Fibroblast of pulmonary artery (primary cell): ENCODE measurements around the gene GIGYF1.

ENCODE experiments used
- DNase-seq: peaks from one replicate; pipeline ENCODE4 v3.0.0-alpha.2; 2010; ENCODE audit warnings: low read depth
- H3K4me3 ChIP-seq: replicated peaks from 2 replicates; pipeline ENCODE4 v1.5.1; 2011; ENCODE audit warnings: low read depth, mild to moderate bottlenecking, control low read depth, low read length, moderate library complexity
- TF ChIP-seq, protein P1 (sequence below): IDR thresholded peaks from 2 replicates; pipeline ENCODE4 v1.5.1; 2011; ENCODE audit warnings: mild to moderate bottlenecking, control low read depth, low read length, inconsistent platforms; ENCODE audit errors: missing control alignments

GIGYF1 gene

DNA sequence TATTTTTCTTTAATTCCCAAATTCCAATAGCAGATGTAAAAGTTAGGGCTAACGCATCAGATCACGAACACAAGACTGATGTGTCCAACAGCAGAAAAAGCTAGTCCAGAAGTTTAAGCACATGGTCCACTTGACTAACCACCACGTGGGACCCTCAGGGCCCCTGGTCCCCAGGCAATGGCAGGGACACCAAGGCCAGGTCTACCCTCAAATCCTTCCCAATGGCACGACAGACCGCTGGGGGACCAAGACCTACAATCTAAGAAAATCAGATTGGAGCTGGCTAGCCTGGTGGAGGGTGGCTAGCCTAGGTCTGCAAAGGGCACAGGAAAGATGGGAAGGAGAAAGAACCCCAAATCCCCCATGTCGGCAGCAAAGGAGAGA lies 1.5 kb downstream of the GIGYF1 start:
- DNase-seq, result no peak
- peak overlapping the region; percentile 79 for H3K4me3 ChIP-seq
- TF ChIP-seq, protein P1, sequence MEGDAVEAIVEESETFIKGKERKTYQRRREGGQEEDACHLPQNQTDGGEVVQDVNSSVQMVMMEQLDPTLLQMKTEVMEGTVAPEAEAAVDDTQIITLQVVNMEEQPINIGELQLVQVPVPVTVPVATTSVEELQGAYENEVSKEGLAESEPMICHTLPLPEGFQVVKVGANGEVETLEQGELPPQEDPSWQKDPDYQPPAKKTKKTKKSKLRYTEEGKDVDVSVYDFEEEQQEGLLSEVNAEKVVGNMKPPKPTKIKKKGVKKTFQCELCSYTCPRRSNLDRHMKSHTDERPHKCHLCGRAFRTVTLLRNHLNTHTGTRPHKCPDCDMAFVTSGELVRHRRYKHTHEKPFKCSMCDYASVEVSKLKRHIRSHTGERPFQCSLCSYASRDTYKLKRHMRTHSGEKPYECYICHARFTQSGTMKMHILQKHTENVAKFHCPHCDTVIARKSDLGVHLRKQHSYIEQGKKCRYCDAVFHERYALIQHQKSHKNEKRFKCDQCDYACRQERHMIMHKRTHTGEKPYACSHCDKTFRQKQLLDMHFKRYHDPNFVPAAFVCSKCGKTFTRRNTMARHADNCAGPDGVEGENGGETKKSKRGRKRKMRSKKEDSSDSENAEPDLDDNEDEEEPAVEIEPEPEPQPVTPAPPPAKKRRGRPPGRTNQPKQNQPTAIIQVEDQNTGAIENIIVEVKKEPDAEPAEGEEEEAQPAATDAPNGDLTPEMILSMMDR, result no peak

DNA sequence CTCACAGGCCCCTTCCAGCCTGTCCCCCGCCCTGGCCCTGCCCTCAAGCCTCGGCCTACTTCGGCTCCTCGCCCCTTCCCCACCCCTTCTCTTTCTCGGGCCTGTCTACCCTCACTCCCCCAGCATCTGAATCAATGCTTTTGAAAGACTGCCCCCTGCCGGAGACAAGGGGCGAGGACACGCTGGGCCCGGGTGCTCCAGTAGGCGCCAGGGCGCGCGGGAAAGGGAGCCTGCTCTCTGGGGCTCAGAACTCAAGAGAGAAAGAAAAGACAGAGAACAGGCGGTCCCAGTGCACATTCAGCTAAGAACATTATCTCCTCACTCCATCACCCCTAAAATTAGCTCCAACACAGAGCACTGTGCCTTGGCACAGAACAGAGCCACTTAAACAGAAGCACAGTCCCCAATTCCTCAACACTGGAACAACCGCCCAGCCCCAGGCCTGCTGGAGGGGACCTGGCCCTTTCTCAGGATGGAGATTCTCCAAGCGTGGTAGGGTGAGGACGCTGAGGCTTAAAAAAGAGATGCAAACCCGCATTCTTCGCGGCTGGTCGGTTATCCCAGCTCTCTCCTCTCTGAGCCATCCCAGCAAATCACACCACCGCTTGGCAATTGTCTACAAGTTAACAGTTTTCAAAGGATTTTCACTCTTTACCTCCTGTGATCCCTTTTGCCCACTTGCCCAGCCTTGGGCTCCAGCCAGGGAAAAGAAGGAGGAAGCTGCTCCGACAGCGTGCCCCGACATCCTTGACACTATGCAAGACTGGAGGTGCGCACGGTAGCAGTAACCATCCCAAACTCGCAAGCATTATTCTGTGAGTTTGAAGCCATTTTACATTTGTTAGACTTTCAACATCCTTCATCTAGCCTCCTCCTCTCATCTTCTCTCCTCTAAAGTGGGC lies 2.1 kb downstream of the GIGYF1 start:
- TF ChIP-seq, protein P1, result peak; percentile 82
- H3K4me3 ChIP-seq, result peak overlapping the region; percentile 79
- DNase-seq, result peak; percentile 73

DNA sequence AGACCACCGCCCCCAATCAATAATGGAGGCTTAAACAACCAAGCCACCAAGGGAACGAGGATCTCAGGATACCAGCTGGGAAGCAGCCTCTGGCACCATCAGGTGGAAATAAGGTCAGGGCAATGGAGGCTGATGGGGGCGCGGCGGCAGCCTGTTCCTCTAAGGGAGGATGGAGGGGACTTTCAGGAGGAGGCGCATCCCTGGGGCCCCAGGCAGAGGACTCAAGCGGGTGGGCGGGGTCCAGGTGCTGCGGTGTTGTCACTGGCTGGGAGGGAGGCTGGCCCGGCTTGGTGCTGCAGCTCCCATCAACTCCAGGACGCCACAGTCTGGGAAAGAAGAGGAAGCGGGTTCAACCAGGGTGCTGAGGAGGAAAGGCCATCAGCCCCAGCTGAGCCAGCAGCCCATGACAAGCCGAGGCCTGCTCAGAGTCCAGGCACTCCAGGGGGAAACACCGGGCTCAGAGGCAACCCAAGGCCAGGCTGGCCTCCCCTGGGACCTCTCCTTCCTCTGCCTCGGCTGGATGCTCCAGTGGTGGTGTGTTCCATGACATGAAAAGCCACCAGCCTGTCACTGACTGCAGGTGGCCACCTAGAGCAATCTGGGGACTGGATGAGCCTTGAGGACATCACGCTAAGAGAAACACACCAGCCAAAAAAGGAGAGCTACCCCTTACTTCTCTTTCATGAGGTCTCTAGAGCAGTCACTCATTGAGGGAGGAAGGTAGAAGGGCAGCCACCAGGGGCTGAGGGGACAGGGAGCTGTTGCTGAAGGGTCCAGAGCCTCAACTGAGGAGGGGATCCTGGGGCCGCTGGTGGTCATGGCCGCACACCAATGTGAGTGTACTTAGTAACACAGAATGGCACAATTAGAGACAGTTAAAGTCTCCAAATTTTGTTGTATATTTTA lies 4.6 kb downstream of the GIGYF1 start:
- no peak overlapping the region for H3K4me3 ChIP-seq
- no peak for DNase-seq
- TF ChIP-seq, protein P1, result no peak

DNA sequence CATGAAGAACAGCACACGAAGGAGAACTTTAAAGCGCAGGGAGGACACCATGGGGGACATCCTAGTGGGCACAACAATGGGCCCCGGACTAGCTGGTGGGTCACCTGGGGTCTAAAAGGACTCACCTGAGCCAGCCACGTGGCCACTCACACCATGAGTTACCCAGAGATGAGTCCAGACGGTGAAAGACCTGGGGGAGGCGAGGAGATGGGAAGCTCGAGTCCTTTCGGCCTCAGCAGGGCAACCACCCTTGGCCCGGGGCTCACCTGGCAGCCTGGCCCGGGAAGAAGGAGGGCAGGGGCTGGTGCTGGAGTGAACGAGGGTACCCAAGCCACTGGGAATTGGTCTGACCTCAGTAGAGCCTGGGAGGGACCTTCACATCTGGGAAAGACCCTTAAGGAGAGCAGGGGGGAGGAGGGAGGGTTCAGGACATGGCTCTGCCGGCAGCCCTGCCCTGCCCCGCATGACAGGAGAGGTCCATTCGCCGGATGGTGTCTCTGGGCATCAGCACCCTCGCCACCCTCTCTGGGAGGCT lies 5.7 kb downstream of the GIGYF1 start:
- no peak overlapping the region for H3K4me3 ChIP-seq
- TF ChIP-seq, protein P1, result no peak
- DNase-seq, result no peak

DNA sequence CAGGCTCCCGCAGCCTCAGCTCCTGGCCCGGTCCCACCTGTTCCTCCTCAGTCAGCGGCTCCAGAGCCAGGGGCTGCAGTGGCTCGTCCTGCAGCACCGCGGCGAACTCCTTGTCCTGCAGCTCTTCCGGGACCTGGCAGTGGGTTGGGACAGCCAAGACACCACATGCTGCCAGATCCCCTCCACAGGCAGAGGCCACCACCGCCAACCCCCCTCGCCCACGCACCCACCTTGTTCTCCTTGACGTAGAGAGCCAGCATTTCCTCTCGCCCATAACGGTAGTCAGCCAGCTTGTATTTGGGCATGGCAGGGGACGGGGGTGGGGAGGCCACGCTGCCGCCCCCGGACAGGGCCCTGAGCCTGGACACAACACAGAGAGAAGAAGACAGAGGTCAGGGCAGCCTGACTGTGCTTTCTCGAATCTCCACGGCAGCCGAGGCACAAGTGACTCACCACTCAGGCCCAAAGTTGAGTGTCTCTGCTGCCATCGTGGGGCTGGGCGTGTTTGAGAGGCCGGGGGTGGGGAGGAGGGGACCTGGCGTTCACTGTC lies 6.2 kb downstream of the GIGYF1 start:
- TF ChIP-seq, protein P1, result no peak
- no peak for DNase-seq
- no peak overlapping the region for H3K4me3 ChIP-seq

DNA sequence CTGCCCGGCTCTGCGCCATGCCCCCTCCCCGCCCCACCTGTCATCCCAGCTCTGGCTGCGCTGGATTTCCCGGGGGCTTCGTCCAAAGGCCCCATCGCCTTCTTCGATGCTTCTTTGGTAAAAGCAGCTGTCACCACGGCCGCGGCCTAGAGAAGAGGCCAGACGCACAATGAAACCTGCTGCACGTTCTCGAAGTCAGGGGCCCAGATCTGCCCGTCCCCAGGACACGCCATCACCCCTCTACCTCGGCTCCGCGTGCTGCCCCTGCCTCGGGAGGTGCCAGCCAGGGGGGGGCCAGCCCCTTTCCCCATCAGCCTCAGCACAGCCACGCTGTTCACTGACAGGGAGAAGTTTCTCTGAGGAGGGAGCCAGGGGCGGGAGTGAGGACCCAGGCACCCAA lies 6.8 kb downstream of the GIGYF1 start:
- TF ChIP-seq, protein P1, result no peak
- H3K4me3 ChIP-seq, result no peak overlapping the region
- DNase-seq, result no peak
